ENCODE data around the gene ANKRD44. TPM values are rescaled to one million over a fixed set of nuclear protein-coding genes. Genes with fewer than 3 reads are reported as not detected.

Gene ANKRD44
- total RNA-seq, 6 experiments from 2014 or later = 3.8 to 5.7 (median 4.7) TPM

GRCh38 chr2:197315371-197315770 is 4.8 kb upstream of the ANKRD44 start:
- H3K4me3 Mint-ChIP-seq = no peak overlapping the region
- H3K36me3 Mint-ChIP-seq (ENCODE audit: low read depth) = no peaks in the 10 kb centered on the region
- TF ChIP-seq, protein P1, sequence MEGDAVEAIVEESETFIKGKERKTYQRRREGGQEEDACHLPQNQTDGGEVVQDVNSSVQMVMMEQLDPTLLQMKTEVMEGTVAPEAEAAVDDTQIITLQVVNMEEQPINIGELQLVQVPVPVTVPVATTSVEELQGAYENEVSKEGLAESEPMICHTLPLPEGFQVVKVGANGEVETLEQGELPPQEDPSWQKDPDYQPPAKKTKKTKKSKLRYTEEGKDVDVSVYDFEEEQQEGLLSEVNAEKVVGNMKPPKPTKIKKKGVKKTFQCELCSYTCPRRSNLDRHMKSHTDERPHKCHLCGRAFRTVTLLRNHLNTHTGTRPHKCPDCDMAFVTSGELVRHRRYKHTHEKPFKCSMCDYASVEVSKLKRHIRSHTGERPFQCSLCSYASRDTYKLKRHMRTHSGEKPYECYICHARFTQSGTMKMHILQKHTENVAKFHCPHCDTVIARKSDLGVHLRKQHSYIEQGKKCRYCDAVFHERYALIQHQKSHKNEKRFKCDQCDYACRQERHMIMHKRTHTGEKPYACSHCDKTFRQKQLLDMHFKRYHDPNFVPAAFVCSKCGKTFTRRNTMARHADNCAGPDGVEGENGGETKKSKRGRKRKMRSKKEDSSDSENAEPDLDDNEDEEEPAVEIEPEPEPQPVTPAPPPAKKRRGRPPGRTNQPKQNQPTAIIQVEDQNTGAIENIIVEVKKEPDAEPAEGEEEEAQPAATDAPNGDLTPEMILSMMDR (IDR thresholded peaks at IDR 0.05) = no peak
- no peak for DNase-seq
- peaks cover 17% of the 10 kb centered on the region for H3K27me3 Mint-ChIP-seq (ENCODE audit: insufficient read depth)
- no peaks in the 10 kb centered on the region for H3K9me3 Mint-ChIP-seq
- peaks cover 11% of the 10 kb centered on the region for H3K4me1 Mint-ChIP-seq (ENCODE audit: low read depth)
- no peak overlapping the region for H3K27ac Mint-ChIP-seq

- TF ChIP-seq, protein P1 (IDR thresholded peaks at IDR 0.05) = no peak
- H3K4me3 Mint-ChIP-seq = no peak overlapping the region
- peak; percentile 15 for DNase-seq
- no peaks in the 10 kb centered on the region for H3K36me3 Mint-ChIP-seq (ENCODE audit: low read depth)
- peaks cover 11% of the 10 kb centered on the region for H3K4me1 Mint-ChIP-seq (ENCODE audit: low read depth)
- no peak overlapping the region for H3K27ac Mint-ChIP-seq
- H3K27me3 Mint-ChIP-seq (ENCODE audit: insufficient read depth) = peaks cover 18% of the 10 kb centered on the region
- H3K9me3 Mint-ChIP-seq = no peaks in the 10 kb centered on the region
Measured at GRCh38 chr2:197312186-197312585, 1.6 kb upstream of the ANKRD44 start.

- H3K9me3 Mint-ChIP-seq = no peaks in the 10 kb centered on the region
- no peaks in the 10 kb centered on the region for H3K36me3 Mint-ChIP-seq (ENCODE audit: low read depth)
- peak overlapping the region; percentile 50; the same call in 1 of the 2 replicates for H3K27ac Mint-ChIP-seq
- TF ChIP-seq, protein P1 (IDR thresholded peaks at IDR 0.05) = no peak
- H3K27me3 Mint-ChIP-seq (ENCODE audit: insufficient read depth) = peaks cover 13% of the 10 kb centered on the region
- DNase-seq = no peak
- peak overlapping the region; percentile 84 for H3K4me3 Mint-ChIP-seq
- peaks cover 14% of the 10 kb centered on the region for H3K4me1 Mint-ChIP-seq (ENCODE audit: low read depth)
Measured at GRCh38 chr2:197311421-197312033, 947 bp upstream of the ANKRD44 start.

- no peaks in the 10 kb centered on the region for H3K36me3 Mint-ChIP-seq (ENCODE audit: low read depth)
- H3K27me3 Mint-ChIP-seq (ENCODE audit: insufficient read depth) = peaks cover 9% of the 10 kb centered on the region
- H3K27ac Mint-ChIP-seq = peak overlapping the region; percentile 50; the same call in 1 of the 2 replicates
- DNase-seq = no peak
- peaks cover 15% of the 10 kb centered on the region for H3K4me1 Mint-ChIP-seq (ENCODE audit: low read depth)
- H3K9me3 Mint-ChIP-seq = no peaks in the 10 kb centered on the region
- TF ChIP-seq, protein P1 (IDR thresholded peaks at IDR 0.05) = no peak; the same call in 1 of the 2 replicates
- H3K4me3 Mint-ChIP-seq = peak overlapping the region; percentile 84
Measured at GRCh38 chr2:197310987-197311420, 424 bp upstream of the ANKRD44 start.

- Mint-ChIP-seq H3K27ac (no peak overlapping the region), H3K27me3 (ENCODE audit: insufficient read depth) (peaks cover 6% of the 10 kb centered on the region)
Measured at GRCh38 chr2:197309691-197310231, 819 bp downstream of the ANKRD44 start.

More at GRCh38 chr2:197309691-197310231, 819 bp downstream of the ANKRD44 start:
- TF ChIP-seq, protein P1 (IDR thresholded peaks at IDR 0.05) = no peak
- H3K36me3 Mint-ChIP-seq (ENCODE audit: low read depth) = no peaks in the 10 kb centered on the region
- H3K4me1 Mint-ChIP-seq (ENCODE audit: low read depth) = peaks cover 15% of the 10 kb centered on the region
- DNase-seq = no peak
- H3K4me3 Mint-ChIP-seq = peak overlapping the region; percentile 88
- H3K9me3 Mint-ChIP-seq = no peaks in the 10 kb centered on the region

Measured in HFFc6 (cell line).